HepG2 (cell line): ENCODE results near the gene RASSF4. TPM values are rescaled to one million over a fixed set of nuclear protein-coding genes. Genes with fewer than 3 reads are reported as not detected.
A peak's percentile ranks its signal among the peaks of the same experiment; 100 is the strongest.

Experiments
- CREB1 ChIP-seq, 2 experiments: fragments of 450-650 bp in 1 of 2; IDR thresholded peaks; 2 replicates each; pipeline ENCODE4 v1.6.1; 2016 to 2017; ENCODE audit warnings: control low read depth in 1 of 2, mild to moderate bottlenecking in 1 of 2, missing compliant biosample characterization in 1 of 2, missing genetic modification characterization in 1 of 2
- FOSL2 ChIP-seq: sonication (generic); formaldehyde crosslinking; IDR thresholded peaks from 2 replicates; pipeline ENCODE4 v1.4.0; 2020; ENCODE audit warnings: missing genetic modification reagents
- HBP1 ChIP-seq: IDR thresholded peaks from 2 replicates; pipeline ENCODE4 v1.6.1; 2016; ENCODE audit warnings: low read depth, control low read depth
- NR2F6 ChIP-seq, 2 experiments: IDR thresholded peaks; 2 replicates each; pipeline ENCODE4 v1.6.1; 2016; ENCODE audit warnings: antibody characterized with exemption in 1 of 2, mild to moderate bottlenecking in 1 of 2
- XRCC5 ChIP-seq: fragments of 200-400 bp; formaldehyde crosslinking; optimal IDR thresholded peaks from 2 replicates; pipeline ENCODE3; 2017; ENCODE audit warnings: mild to moderate bottlenecking, low read length
- ZC3H4 ChIP-seq: sonication (generic); formaldehyde crosslinking; IDR thresholded peaks from 2 replicates; pipeline ENCODE4 v1.4.0; 2020; ENCODE audit warnings: missing genetic modification reagents, borderline replicate concordance
- ZNF687 ChIP-seq: sonication (generic); formaldehyde crosslinking; IDR thresholded peaks from 2 replicates; pipeline ENCODE4 v1.5.1; 2020; ENCODE audit warnings: mild to moderate bottlenecking, missing genetic modification reagents, moderate library complexity
- polyA plus RNA-seq, 8 experiments: library from polyadenylated mRNA; depleted of rRNA in 3 of 8; stranded (reverse) in 7 of 8; unstranded in 1 of 8; fragments of >200 nt; fragmentation: Illumina TruSeq in 4 of 8; extraction: Trizol in 4 of 8; gene quantifications; 2 replicates each; pipeline versions ENCODE4 v1.2.1 to v1.2.3, GENCODE V29; 2011 to 2016; ENCODE audit warnings: low read depth in 4 of 8, missing spikeins in 1 of 8, mixed read lengths in 1 of 8; ENCODE audit not compliant: insufficient read depth in 1 of 8
- total RNA-seq, 5 experiments: library from RNA; depleted of rRNA; stranded (reverse); fragments of >200 nt; fragmentation: Illumina TruSeq; extraction: Trizol; gene quantifications; 2 replicates each; pipeline ENCODE4 v1.2.3, GENCODE V29; 2016; ENCODE audit warnings: low read depth in 1 of 5

Gene RASSF4
- total and polyA plus RNA-seq, 2 of the 13 experiments (the other 11 are each of a cell fraction or from before 2014, with no cell fraction given): 34.0 to 51.7 TPM

GRCh38 chr10:44925224-44925623 is 34.4 kb upstream of the RASSF4 start (continued):
- TF ChIP-seq ZNF687 (CRISPR knock-in tag): peak; percentile 25; the same call in 1 of the 2 replicates
- no peak for TF ChIP-seq HBP1 (CRISPR knock-in tag)
- no peak for TF ChIP-seq NR2F6 (IDR thresholded peaks at IDR 0.05)
- no peak for TF ChIP-seq NR2F6 (CRISPR knock-in tag; IDR thresholded peaks at IDR 0.05)
- TF ChIP-seq FOSL2 (CRISPR knock-in tag): 0 out of 2 replicates have a peak, but pooled peaks have one; percentile 14
- peak; percentile 50 for TF ChIP-seq CREB1 (IDR thresholded peaks at IDR 0.05)
- TF ChIP-seq CREB1 (CRISPR knock-in tag; IDR thresholded peaks at IDR 0.05): no peak
- no peak for TF ChIP-seq XRCC5
- no peak for TF ChIP-seq ZC3H4 (CRISPR knock-in tag)
